Measurements from ENCODE around the gene GINM1. TPM values are rescaled to one million over a fixed set of nuclear protein-coding genes. Genes with fewer than 3 reads are reported as not detected.
A peak's percentile ranks its signal among the peaks of the same experiment; 100 is the strongest.

GINM1 gene
- total and polyA plus RNA-seq, 9 of the 15 experiments (the other 6 are each of a cell fraction or from before 2014, with no cell fraction given) = 5.0 to 19.3 (median 14.2) TPM

DNA sequence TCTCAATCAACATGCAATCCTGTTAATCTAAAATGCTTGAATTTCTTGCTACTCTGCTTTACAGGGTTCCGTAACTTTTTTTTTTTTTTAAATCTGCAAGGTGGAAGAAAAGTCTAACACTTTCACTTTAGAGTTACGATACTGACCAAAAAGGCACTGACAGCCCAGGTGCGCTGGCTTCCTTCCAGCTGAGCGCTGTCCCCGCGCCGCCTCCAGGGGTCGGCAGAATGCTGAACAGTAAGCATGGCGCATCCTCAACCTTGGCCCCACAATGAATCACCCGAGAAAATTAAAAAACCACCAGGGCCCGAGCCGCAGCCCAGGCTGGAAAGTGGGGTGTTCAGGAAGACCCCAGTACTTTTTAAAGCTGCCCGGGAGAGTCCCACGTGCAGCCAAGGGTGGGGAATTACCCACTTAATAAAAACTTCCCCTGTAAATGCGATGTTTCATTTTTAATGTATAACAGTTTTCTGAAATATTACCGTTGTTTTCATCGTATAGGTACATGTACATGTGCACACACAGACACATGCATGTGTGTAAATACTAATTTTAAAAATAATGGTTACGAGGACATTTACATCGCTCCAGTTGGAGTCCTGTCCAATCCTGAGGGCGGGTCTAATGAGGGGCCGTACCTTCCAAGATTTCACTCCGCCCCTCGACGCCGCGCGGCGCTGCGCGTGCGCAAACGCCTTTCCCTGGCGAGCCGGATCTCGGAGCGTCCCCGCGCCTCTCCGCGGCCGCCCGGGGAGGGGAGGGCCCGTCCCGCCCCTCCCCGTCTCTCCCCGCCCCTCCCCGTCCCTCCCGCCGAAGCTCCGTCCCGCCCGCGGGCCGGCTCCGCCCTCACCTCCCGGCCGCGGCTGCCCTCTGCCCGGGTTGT lies at the start of gene GINM1 (continued):
- TF ChIP-seq, protein P1, sequence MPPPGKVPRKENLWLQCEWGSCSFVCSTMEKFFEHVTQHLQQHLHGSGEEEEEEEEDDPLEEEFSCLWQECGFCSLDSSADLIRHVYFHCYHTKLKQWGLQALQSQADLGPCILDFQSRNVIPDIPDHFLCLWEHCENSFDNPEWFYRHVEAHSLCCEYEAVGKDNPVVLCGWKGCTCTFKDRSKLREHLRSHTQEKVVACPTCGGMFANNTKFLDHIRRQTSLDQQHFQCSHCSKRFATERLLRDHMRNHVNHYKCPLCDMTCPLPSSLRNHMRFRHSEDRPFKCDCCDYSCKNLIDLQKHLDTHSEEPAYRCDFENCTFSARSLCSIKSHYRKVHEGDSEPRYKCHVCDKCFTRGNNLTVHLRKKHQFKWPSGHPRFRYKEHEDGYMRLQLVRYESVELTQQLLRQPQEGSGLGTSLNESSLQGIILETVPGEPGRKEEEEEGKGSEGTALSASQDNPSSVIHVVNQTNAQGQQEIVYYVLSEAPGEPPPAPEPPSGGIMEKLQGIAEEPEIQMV (tag; conservative IDR thresholded peaks at IDR 0.05; ENCODE audit: low read depth) = peak; percentile 52; the same call in 1 of the 2 replicates
- TF ChIP-seq ZNF785 (CRISPR knock-in tag; IDR thresholded peaks at IDR 0.05) (no peak), ZNF12 (CRISPR knock-in tag; IDR thresholded peaks at IDR 0.05) (0 out of 2 replicates have a peak, but pooled peaks have one; percentile 25), ZNF41 (CRISPR knock-in tag; conservative IDR thresholded peaks at IDR 0.05) (no peak), EZH2 (IDR thresholded peaks at IDR 0.05; ENCODE audit: borderline replicate concordance, low read depth, low read length) (no peak), CBX8 (IDR thresholded peaks at IDR 0.05; ENCODE audit: borderline replicate concordance, extremely low read depth, low read depth, low read length, poor library complexity, severe bottlenecking) (no peak), ZNF165 (CRISPR knock-in tag; IDR thresholded peaks at IDR 0.05; ENCODE audit: borderline replicate concordance) (no peak; the same call in 1 of the 2 replicates), SAP30 (IDR thresholded peaks at IDR 0.05; ENCODE audit: borderline replicate concordance, insufficient read depth, low read depth, low read length, poor library complexity, severe bottlenecking) (peak; percentile 44), ZNF224 (CRISPR knock-in tag; IDR thresholded peaks at IDR 0.05) (no peak), TRIM24 (IDR thresholded peaks at IDR 0.05) (0 out of 4 replicates have a peak, but pooled peaks of 1 of the 2 experiments have one; percentile 25), ZNF830 (CRISPR knock-in tag; IDR thresholded peaks at IDR 0.05) (no peak), PRPF4 (IDR thresholded peaks at IDR 0.05; ENCODE audit: insufficient read depth, low read depth, low read length, poor library complexity, severe bottlenecking) (no peak), RNF2 (IDR thresholded peaks at IDR 0.05) (no peak), CREBBP (IDR thresholded peaks at IDR 0.05; ENCODE audit: low read depth, low read length) (no peak), POLR2G (IDR thresholded peaks at IDR 0.05; ENCODE audit: low read depth, low read length) (no peak), L3MBTL2 (IDR thresholded peaks at IDR 0.05) (peak; percentile 51; the same call in 1 of the 2 replicates), DIDO1 (tag; IDR thresholded peaks at IDR 0.05; ENCODE audit: low read depth) (0 out of 2 replicates have a peak, but pooled peaks have one; percentile 22)
- TF ChIP-seq, protein P2, sequence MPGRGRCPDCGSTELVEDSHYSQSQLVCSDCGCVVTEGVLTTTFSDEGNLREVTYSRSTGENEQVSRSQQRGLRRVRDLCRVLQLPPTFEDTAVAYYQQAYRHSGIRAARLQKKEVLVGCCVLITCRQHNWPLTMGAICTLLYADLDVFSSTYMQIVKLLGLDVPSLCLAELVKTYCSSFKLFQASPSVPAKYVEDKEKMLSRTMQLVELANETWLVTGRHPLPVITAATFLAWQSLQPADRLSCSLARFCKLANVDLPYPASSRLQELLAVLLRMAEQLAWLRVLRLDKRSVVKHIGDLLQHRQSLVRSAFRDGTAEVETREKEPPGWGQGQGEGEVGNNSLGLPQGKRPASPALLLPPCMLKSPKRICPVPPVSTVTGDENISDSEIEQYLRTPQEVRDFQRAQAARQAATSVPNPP (IDR thresholded peaks at IDR 0.05; ENCODE audit: borderline replicate concordance, insufficient read depth, insufficient read length) = no peak
- TF ChIP-seq, protein P3, sequence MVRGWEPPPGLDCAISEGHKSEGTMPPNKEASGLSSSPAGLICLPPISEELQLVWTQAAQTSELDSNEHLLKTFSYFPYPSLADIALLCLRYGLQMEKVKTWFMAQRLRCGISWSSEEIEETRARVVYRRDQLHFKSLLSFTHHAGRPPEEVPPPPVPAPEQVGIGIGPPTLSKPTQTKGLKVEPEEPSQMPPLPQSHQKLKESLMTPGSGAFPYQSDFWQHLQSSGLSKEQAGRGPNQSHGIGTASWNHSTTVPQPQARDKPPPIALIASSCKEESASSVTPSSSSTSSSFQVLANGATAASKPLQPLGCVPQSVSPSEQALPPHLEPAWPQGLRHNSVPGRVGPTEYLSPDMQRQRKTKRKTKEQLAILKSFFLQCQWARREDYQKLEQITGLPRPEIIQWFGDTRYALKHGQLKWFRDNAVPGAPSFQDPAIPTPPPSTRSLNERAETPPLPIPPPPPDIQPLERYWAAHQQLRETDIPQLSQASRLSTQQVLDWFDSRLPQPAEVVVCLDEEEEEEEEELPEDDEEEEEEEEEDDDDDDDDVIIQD (CRISPR knock-in tag; IDR thresholded peaks at IDR 0.05) = no peak
- TF ChIP-seq, protein P4, sequence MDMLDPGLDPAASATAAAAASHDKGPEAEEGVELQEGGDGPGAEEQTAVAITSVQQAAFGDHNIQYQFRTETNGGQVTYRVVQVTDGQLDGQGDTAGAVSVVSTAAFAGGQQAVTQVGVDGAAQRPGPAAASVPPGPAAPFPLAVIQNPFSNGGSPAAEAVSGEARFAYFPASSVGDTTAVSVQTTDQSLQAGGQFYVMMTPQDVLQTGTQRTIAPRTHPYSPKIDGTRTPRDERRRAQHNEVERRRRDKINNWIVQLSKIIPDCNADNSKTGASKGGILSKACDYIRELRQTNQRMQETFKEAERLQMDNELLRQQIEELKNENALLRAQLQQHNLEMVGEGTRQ (CRISPR knock-in tag; IDR thresholded peaks at IDR 0.05) = no peak

Measured in K562 (cell line).